C1 segment of cervical spinal cord (tissue), 14 donors: Measurements from ENCODE around the gene SH3TC2.

Experiments used
- DNase-seq, 14 donors: peaks; one replicate each; lab custom pipeline; 2025; lab: John Stamatoyannopoulos, UW

Gene SH3TC2

GRCh38 chr5:149030392-149030791, 32.5 kb downstream of the SH3TC2 start:
- no peak for DNase-seq

- DNase-seq, result no peak
These were observed 33.9 kb downstream of the SH3TC2 start for GRCh38 chr5:149028984-149029383.

- no peak for DNase-seq
These were observed 34.7 kb downstream of the SH3TC2 start for GRCh38 chr5:149028161-149028560.

- no peak for DNase-seq
These were observed 35.2 kb downstream of the SH3TC2 start for GRCh38 chr5:149027636-149028035.

GRCh38 chr5:149024943-149025342, 37.9 kb downstream of the SH3TC2 start:
- peak in 2 of 14 donors; percentile 18 for DNase-seq

- DNase-seq, result no peak
These were observed 38.4 kb downstream of the SH3TC2 start for GRCh38 chr5:149024477-149024876.

GRCh38 chr5:149022200-149022599, 40.7 kb downstream of the SH3TC2 start:
- DNase-seq, result no peak

GRCh38 chr5:149019679-149020078, 43.2 kb downstream of the SH3TC2 start:
- DNase-seq, result no peak

- DNase-seq, result no peak
These were observed 43.9 kb downstream of the SH3TC2 start for GRCh38 chr5:149018909-149019443.

GRCh38 chr5:149017636-149018035, 45.2 kb downstream of the SH3TC2 start:
- no peak for DNase-seq

GRCh38 chr5:149015561-149015960, 47.3 kb downstream of the SH3TC2 start:
- no peak for DNase-seq

GRCh38 chr5:149015126-149015525, 47.7 kb downstream of the SH3TC2 start:
- no peak for DNase-seq

GRCh38 chr5:149014571-149015031, 48.3 kb downstream of the SH3TC2 start:
- no peak for DNase-seq

- DNase-seq, result no peak
These were observed 49.1 kb downstream of the SH3TC2 start for GRCh38 chr5:149013796-149014195.

GRCh38 chr5:149012350-149012749, 50.5 kb downstream of the SH3TC2 start:
- DNase-seq, result no peak

GRCh38 chr5:149011728-149012127, 51.1 kb downstream of the SH3TC2 start:
- DNase-seq, result no peak

- peak in 4 of 14 donors; percentile 12 to 34 (median 20) for DNase-seq
These were observed 51.8 kb downstream of the SH3TC2 start for GRCh38 chr5:149011084-149011483.

- no peak for DNase-seq
These were observed 55.7 kb downstream of the SH3TC2 start for GRCh38 chr5:149007174-149007573.

GRCh38 chr5:149006426-149006825, 56.4 kb downstream of the SH3TC2 start:
- no peak for DNase-seq

GRCh38 chr5:149005077-149005892, 57.6 kb downstream of the SH3TC2 start:
- no peak for DNase-seq

GRCh38 chr5:149004559-149004958, 58.3 kb downstream of the SH3TC2 start:
- no peak for DNase-seq

- no peak for DNase-seq
These were observed 59.8 kb downstream of the SH3TC2 start for GRCh38 chr5:149002761-149003689.
